LNCaP clone FGC (cell line): ENCODE results near the gene MCF2L2.

Source experiments
- DNase-seq: peaks from one replicate; pipeline ENCODE4 v3.0.0-alpha.2; 2011; ENCODE audit warnings: low read depth
- H3K4me3 ChIP-seq: 2 replicates; pipeline ENCODE4 v1.5.1; 2011; ENCODE audit warnings: mild to moderate bottlenecking, low read depth, low read length, control low read depth
- CTCF ChIP-seq: IDR thresholded peaks from 2 replicates; pipeline ENCODE4 v1.5.1; 2012; ENCODE audit warnings: mild to moderate bottlenecking; ENCODE audit not compliant: control insufficient read depth, insufficient read depth; ENCODE audit errors: extremely low read depth

MCF2L2 gene

GRCh38 chr3:183210862-183211341 is 217.5 kb downstream of the MCF2L2 start:
- no peak overlapping the region for H3K4me3 ChIP-seq
- no peak for DNase-seq
- TF ChIP-seq CTCF: no peak

- no peak for DNase-seq
- TF ChIP-seq CTCF: no peak
- no peak overlapping the region for H3K4me3 ChIP-seq
Measured at GRCh38 chr3:183210341-183210740, 218.1 kb downstream of the MCF2L2 start.

GRCh38 chr3:183208800-183209199 is 219.6 kb downstream of the MCF2L2 start:
- no peak for DNase-seq
- H3K4me3 ChIP-seq: no peak overlapping the region
- TF ChIP-seq CTCF: no peak

DNA sequence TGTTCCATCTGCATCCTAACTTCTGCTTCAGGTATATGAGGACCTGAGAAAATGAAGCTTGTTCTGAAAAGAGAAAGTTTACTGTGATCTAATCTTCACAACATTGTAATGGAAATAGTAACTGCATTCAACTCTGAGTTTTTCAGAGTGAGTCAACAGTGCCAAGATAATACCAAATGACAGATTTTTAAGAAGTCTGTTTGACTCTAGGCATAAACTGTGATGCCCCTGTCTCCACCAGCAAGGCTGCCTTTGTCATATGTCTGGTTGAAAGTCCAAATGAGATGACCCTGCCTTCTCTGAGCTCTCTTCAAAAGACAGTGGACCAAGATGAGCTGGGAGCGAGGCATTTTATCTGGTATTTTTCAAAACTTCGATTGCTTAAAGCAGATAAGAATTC is 220.2 kb downstream of the MCF2L2 start:
- no peak for DNase-seq

GRCh38 chr3:183203670-183204069 is 224.7 kb downstream of the MCF2L2 start:
- TF ChIP-seq CTCF: no peak
- H3K4me3 ChIP-seq: no peak overlapping the region
- DNase-seq: no peak

More for the DNA sequence above, 220.2 kb downstream of the MCF2L2 start:
- H3K4me3 ChIP-seq: no peak overlapping the region
- no peak for TF ChIP-seq CTCF

- no peak for TF ChIP-seq CTCF
- DNase-seq: no peak
- no peak overlapping the region for H3K4me3 ChIP-seq
Measured at GRCh38 chr3:183202004-183202722, 226.3 kb downstream of the MCF2L2 start.

GRCh38 chr3:183198939-183199338 is 229.5 kb downstream of the MCF2L2 start:
- DNase-seq: no peak
- TF ChIP-seq CTCF: no peak

More at GRCh38 chr3:183198939-183199338, 229.5 kb downstream of the MCF2L2 start:
- H3K4me3 ChIP-seq: no peak overlapping the region
